MV-4-11 (cell line): ENCODE measurements around the gene CABLES1.
A peak's percentile ranks its signal among the peaks of the same experiment; 100 is the strongest.

Source experiments
- DNase-seq: peaks from one replicate; lab custom pipeline; 2025; lab: John Stamatoyannopoulos, UW

The CABLES1 gene

DNA sequence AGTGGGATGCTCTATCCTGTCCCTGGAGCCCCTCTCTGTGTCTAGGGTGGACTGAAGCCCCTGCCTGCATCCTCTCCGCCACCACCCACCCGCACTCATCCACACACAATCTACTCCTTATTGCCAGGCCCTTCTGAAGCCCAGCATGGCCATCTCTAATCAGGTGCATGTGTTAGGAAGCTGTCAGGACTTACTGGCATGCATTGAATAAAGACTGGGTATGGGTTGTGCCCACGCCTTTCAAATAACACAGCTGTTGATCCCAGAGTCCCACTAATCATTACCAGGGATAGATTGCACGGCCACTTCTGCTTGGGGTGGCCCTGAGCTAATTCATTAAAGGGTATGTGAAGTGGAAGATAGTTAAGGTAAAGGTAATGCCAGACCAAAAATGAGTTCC, 88.4 kb downstream of the CABLES1 start:
- no peak for DNase-seq

DNA sequence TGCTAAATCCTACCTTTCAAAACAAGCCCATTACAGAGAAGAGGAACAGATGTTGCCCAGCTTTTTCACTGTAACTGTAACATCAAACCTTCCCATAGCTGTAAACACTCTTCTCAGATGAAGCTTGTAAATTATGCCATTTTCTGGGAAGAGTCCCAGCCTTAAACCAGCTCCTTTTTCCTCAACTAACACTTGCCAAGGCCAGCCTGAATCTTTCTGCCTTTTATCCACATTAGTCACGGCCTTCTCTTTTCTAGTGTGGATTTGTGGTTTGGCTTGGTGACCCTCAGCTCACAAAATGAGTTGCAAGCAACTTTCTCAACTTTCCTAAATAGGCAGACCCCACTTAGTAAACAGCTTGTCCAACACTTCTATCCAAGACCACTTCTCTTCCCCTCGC, 90.2 kb downstream of the CABLES1 start:
- DNase-seq: no peak

DNA sequence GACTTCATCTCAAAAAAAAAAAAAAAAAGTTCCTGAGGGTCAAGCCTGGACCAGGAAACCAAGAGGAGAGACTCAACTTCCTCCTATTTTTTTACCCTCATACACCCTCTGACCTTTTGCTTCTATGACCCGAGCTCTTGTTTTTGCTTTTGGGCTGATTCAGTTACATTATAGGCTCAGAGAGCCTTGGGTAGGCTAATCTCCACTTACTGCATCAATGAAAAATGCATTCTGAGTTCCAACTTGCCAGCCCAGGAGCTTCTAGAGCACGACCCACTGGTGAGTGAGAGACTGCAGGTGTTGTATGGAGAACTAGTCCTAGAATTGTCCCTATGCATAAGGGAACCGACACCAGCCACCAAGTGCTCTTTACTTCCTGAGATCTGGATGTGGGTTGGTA, 91.1 kb downstream of the CABLES1 start:
- DNase-seq: peak; percentile 32

DNA sequence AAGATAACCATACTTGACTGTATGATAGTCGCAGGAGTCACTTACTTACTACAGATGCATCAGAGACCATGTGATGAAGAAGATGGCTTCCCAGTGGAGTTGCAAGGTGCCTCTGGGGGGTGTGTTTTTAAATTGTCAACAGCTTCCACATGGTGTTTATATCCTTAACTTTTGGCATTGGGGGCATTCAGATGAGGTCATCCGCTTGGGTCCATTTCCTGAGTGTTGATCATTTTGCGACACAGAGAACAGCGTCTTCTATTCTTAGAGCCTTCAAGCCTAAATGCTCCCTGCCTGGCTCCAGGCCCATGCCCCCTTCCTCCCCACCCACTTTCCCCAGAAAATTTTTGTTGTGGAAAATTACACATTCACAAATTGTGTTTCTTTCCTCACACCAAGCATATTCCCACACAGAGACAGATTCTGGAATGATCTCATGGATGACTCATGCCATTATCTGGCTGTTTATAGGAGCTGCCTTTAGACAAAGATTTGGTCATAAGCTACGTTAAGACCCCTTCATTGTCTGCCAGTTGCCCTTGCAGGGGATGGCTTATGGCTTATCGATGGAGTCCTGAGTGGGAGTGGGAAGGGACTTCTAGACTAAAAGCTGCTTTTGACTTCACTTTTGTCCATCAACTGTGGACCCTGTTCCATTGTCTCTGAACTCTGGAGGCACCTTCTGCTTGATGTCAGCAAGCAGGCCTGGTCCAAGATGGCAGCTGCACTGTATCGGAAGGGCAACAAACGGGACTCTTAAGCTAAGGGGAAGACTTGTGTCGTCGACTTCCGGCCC, 91.8 kb downstream of the CABLES1 start:
- no peak for DNase-seq

DNA sequence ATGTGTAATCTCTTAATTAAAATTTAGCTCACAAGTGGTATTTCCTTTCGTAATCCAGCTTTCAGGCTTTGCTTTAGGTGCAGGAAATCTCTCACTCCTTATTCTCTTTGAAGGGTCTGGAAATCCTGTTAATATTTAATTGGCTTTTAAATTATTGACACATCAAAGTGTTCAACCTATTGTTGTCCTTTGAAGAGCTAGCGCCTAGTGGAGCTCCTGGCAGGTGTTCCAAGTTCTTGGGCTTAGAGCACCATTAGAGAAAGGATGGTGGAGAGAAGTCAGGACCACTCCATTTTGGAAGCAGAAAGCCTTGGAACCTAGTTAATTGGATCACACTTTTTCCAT, 92.4 kb downstream of the CABLES1 start:
- no peak for DNase-seq

DNA sequence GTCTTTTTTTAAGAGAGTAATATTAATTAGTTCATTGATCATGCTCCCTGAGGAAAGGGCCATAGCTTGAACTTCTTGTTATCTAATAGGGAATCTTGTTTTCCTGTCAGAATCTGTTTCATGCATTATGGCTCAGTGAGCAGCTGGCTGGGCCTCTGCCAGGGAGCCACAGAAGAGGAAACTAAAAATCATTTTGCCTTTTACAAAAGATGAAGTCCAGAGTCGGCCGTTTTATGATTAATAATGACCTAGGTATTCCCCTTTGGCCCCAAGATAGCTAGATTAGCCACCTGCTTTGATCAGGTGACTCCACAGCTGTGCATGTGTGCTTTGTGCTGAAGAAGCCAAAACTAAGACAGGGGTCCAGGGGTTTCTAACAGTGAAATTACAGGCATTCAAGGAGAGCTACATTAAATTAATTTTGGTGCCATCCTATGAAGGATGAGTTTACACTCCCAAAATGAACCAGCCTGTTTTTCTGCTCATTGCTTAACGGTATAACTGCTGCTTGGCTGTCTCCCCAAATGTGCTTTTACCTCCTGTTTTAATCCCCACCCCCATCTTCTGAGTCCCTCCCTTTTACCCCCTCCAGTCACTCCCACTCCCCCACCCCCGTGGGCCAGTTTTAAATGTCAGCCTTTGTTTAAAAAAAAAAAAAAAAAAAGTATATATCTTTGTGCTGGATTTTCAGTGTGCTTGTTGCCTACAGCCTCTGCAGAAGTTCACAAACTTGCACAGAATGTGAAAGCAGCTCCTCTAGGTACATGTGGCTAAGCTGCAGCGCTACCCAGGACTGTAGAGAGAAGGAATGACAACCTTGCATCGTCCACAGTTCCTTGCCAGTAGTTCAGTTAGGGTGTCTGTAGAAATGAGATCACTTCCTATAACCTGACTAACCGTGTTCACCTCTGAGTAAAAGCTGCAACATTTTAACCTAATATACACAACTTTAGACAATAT, 93.1 kb downstream of the CABLES1 start:
- peak; percentile 51 for DNase-seq

DNA sequence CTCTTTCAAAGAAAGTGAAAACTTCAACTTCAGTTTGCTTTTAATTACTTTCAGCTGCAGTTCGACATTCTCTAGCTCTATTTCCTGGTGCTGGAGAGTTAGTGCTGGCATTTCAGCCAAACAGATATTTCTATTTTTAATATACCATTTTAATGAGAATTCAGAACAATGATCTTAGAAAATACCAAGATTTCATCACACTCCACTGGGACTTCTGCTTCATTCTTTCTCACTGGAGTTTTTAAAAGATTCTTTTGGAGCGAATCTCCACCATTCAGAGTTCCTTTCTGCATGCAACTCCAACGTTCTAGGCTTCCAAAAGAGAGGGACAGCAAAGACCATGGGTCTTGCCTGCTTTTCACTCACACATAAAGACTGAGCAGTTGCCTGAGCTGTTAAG, 94.2 kb downstream of the CABLES1 start:
- DNase-seq: no peak

DNA sequence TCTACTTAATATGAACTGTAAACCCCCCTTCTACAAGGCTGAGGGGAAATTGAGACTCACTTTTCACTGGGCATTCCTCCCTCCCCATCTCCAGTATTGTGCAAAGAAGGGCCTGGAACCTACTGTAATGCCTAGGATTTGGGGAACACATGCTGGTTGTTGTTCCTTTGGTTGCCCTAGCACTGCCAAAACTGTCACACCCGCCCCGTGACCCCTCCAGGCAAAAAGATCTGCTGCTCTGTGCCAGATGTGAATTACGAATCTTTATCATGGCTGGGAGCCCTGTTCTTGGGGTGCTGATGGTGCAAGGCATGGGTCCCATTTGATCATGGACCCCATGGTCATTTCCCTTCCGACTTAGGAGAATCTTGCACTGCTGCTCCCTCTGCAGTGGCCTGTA, 95.4 kb downstream of the CABLES1 start:
- no peak for DNase-seq

DNA sequence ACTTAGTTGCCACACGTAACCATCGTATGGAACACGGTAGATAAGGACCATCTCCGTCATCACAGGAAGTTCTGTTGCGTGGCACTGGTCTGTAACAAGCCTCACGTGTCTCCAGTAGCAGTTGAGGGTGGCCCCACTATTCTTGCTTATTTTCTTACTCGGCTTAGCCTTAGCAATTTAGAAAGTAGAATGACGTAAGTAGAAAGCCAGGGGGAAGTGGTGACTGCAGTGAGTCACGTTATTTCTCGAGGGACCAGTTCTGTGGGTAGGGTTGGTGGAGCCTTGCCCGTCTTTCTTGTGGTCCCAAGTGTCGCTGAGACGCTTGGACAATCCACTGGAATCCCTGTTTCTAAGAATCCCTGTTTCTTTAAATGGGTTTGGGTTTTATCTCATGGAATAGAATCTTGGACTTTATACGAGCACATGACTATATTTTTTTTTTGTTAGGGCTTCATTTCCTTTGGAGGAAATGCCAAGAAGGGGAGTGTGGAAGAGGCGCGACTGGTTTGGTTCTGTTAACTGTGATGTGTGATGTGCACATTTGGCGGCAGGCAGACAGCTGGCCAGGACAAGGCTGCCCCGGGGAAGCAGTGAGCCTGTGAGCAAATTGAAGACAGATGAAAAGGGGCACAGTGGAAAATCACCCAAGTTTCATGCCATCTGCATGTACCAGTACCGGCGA, 96.2 kb downstream of the CABLES1 start:
- peak; percentile 99 for DNase-seq

DNA sequence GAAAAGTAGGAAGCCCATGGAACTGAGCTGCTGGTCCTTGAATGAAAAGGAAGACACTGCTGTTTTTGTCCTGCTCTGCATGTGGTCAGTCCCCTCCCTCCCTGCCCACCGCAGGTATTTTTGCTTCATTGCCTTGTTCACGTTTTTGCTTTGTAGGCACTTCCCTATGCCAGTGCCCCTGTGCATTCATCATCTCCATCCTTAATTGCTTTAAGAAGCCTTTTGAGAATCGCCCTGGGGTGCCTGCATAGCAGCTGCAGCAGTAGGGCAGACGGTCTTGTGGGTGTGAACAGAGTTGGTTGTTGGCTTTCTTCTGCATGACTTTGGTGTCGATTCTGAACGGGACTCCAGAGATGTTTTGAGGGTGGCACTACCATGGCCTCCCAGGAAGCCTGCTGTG, 97.0 kb downstream of the CABLES1 start:
- DNase-seq: no peak

DNA sequence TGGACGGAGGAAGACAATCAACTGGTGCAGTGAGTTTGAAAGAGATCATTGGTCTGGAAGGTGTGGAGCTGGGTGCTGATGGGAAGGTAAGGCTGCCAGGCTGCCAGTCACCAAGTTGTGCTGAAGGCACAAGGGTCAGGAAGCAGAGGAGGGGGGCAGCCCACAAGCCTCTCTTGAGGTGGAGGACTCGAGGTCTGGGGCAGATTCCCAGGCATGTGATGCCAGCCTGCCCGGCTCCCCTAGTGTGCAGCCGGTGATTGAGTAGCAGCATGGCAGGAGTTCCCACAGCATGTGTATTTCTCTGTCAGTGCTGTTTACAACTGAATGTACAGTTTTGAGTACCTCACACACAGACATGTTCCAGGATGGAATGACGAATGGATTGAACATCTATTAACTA, 99.3 kb downstream of the CABLES1 start:
- DNase-seq: no peak

DNA sequence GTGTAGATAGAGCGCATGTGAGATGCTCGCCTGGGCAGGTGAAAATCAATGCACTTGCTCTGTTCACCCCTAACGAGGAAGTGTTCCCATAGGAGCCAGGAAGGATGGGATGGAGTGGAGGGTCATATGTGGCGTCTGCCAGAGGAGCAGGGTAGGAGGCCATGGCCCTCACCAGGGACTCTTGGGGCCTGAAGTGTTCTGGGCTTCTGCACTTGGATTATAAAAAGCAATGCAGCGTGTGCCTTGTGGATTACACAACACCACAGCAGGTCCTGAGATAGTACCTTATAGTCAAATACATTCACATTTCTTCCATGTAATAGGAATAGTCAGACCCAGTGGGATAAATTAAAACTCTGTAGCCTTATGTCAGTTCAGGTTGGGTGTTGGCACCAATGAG, 100.1 kb downstream of the CABLES1 start:
- DNase-seq: no peak

DNA sequence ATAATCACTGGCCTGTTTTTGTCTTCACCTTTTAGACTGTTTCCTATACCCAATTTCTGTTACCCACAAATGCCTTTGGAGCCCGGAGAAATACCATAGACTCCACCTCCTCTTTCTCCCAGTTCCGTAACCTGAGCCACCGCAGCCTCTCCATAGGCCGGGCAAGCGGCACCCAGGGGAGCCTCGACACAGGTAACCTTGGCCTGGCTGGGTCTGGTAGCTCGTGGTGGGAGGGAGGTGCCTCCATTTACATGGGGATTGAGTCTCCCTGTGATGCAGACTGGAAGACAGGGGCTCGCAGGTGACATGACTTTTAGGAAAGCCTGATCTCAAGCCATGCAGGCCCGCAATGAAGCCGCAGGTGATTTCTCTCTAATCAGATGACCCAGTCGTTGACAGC, 100.6 kb downstream of the CABLES1 start:
- DNase-seq: no peak

DNA sequence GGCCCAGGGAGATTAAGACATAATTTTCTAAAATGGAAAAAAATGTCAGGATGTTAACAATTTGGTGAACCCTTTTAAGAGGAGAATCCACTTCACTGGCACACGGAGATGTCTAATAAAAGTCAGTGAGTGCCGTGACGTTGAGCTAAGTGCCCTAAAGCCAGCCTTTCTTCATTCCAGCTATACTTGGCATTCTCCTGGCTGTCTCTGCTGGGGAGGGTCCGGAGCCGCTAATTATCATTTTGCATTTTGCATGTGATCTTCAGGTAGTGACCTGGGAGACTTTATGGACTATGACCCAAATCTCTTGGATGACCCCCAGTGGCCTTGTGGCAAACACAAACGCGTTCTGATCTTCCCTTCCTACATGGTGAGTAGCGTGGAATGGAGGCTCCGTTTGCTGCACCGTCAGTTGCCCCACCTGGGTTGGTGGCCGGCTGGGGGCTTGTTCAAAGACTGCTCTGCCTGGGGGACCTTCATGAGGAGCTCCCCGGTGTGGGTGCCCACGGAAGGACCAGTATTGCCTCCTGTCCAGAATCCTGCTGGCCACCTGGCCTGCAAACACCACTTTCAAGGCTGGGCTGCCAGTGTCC, 101.7 kb downstream of the CABLES1 start:
- DNase-seq: no peak

DNA sequence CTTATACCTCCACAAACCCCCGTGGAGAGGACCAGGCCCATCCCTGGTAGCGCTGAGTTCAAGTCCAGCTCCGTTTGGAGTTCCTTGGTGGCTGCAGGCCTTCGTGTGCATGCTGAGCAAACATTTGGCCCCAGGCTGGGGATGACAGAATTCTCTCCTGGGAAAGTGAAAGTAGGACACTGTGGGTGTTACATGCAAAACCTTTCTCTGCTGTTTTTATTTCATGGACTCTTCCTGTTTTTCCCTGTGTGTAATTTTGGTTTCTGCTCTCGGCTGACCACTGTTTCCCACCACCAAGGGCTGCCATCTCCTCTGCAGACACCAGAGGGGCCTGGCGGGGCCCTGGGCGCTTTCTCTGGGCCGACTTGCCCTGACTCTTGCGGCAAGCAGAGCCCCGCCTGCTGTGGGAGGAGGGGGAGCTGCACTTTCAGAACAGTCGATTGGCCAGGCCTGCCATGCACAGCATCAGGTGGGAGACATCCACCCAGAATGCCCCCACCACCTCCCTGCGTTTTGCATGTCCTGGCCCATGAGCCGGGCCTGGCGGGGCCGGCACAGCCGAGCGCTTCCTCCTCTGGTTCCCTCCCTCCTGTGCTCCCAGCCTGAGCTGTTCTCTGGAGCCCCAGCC, 102.4 kb downstream of the CABLES1 start:
- peak; percentile 79 for DNase-seq

DNA sequence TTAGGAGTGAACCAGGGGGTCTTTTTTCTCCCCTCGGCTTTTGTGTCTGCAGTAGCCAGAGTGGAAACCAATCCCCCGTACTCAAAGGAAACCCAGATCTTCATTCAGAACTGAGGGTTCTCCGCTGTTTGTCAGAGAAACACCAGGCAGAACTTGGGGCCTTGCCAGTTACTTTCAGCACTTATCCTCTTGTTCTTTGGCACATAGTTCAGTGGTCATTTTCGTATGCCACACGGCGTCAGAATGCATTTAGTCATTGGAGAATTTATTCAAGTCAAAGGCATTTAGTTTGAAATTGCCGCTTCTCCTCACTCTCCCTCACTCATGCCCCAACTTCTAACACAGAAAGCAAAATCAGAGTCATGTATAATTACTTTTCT, 102.9 kb downstream of the CABLES1 start:
- no peak for DNase-seq

DNA sequence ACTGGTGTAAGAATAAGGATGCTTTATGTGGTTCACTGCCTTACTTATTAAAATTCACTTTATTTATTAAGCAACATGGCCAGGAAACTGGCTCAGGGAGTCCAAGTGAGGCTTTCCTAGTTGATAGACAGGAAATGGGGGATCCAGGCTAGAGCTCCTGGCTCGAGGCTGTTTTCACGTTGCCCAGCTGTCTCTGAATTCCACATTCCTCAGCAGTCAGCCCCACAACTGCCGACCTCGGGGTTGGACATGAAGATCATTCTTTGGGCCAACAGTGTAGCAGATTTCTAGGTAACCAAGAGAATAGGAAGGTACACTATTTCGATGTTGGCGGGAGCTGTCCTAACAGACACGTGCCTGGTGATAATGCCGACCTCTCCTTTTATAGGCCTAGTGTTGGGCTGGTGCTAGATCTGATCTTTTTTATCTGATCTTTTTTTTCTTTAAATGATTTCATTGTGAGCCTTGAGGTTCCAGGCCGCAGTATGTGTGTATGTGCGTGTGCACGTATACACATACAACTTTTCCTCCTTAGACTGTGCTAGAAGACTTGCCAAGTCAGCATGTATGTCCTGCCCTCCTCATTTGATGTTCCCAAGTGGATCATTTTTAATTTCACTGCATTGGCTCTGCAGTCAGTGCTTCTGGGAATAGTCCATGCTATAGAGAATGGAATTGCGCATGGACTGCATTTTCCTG, 103.5 kb downstream of the CABLES1 start:
- DNase-seq: no peak

DNA sequence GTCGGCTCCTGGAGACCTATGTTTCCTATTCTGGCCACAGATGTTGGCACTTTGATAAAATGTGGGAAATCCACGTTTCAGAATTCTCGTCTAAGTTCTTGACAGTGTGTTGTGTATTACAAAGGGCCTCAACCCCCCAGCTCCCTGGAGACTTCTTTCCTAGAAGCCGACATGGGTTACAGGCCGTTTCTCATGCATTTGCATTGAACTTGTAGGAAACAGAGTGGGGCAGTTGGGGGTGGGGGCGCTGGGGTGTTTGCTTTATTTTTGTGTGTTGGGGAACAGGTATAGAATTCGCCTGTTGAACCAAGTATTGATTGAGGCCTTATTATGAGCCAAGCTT, 104.0 kb downstream of the CABLES1 start:
- DNase-seq: no peak

DNA sequence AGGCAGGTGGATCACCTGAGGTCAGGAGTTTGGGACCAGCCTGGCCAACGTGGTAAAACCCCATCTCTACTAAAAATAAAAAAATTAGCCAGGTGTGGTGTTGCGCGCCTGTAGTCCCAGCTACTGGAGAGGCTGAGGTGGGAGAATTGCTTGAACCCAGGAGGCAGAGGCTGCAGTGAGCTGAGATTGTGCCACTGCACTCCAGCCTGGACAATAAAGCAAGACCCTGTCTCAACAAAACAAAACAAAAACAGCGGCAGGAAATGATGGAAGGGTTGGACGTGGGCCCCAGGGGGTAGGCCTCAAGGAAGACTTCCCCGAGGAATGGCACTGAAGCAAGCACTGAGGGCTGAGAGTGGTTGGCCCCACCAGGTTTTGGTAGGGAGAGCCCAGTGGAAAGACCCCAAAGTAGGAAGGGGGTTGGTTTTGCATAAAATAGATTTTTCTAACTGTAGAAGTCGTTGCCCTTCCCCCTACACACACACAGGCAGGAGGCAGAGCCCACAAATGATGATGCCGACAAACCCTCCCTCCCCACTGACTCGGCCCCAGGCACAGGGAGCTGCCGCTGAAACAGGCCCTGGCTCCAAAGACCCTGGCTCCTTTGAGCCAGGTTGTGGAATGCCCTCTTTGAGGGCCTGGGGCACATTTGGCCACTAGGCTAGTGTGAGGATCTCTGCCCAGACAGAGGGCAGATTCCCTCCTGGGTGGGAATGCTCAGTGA, 104.8 kb downstream of the CABLES1 start:
- no peak for DNase-seq

DNA sequence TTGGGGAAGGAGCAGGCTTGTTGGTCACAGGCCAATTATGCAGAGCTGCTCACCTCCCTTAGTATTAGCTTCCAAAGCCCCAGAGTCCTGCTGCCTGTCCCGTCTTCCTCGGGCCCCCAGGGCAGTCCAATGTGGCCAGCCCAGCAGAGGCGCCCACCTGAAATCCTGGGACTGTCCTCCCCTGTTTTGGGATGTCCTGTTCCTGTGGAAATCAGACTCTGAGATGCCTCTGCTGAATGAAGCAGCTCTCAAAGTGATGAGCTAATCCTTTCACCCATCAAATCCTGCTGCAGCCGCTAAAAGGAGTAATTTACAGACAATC, 105.3 kb downstream of the CABLES1 start:
- no peak for DNase-seq
